Measurements from ENCODE around the gene HECW1. TPM values are rescaled to one million over a fixed set of nuclear protein-coding genes. Genes with fewer than 3 reads are reported as not detected.

HECW1 gene
- total RNA-seq, 1 donor from 2014 or later, result not detected

DNA sequence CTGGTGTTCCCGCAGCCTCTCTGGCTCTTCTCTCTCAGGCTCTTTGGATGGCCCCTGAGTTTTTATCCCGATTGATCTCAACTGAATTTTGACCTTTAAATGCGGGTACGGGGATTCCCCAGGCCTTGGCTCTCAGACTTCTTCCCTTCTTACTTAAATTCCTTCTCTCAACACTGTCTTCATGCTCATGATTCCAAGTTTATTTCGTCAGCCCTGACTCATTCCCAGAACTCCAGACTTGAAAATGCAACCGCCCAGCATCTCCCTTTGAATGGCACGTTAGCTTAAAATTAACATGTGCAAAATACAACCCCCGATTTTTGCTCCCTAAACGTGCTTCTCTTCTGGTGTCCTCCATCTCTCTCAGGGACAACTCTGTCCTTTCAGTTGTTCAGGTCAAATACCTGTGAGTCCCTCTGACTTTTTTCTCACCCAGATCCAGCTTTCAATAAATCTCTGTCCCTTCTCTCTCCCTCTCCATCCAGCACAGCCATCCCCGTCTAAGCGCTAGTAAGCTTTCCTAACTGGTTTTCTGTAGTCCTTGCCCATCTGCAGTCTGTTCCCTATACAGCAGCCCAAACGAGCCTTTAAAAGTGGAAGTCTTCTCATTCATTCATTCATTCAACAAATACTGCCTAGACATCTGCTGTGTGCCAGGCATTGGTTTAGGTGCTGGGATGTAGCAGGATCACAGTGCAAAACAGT lies 7.1 kb downstream of the HECW1 start:
- Mint-ChIP-seq H3K9me3 (no peaks in the 10 kb centered on the region), H3K27me3 (peaks cover 28% of the 10 kb centered on the region), H3K36me3 (ENCODE audit: low read depth) (no peaks in the 10 kb centered on the region), H3K27ac (no peak overlapping the region), H3K4me1 (no peaks in the 10 kb centered on the region), H3K4me3 (no peak overlapping the region)
- TF ChIP-seq, protein P1, sequence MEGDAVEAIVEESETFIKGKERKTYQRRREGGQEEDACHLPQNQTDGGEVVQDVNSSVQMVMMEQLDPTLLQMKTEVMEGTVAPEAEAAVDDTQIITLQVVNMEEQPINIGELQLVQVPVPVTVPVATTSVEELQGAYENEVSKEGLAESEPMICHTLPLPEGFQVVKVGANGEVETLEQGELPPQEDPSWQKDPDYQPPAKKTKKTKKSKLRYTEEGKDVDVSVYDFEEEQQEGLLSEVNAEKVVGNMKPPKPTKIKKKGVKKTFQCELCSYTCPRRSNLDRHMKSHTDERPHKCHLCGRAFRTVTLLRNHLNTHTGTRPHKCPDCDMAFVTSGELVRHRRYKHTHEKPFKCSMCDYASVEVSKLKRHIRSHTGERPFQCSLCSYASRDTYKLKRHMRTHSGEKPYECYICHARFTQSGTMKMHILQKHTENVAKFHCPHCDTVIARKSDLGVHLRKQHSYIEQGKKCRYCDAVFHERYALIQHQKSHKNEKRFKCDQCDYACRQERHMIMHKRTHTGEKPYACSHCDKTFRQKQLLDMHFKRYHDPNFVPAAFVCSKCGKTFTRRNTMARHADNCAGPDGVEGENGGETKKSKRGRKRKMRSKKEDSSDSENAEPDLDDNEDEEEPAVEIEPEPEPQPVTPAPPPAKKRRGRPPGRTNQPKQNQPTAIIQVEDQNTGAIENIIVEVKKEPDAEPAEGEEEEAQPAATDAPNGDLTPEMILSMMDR (IDR thresholded peaks at IDR 0.05), result no peak
- POLR2A ChIA-PET, result no interaction called here
- intact Hi-C loops (cut with micrococcal nuclease), result no loop called here
- ATAC-seq (ENCODE audit: low read depth), result no peak
- no peak for DNase-seq
- CTCF ChIA-PET, result no interaction called here

DNA sequence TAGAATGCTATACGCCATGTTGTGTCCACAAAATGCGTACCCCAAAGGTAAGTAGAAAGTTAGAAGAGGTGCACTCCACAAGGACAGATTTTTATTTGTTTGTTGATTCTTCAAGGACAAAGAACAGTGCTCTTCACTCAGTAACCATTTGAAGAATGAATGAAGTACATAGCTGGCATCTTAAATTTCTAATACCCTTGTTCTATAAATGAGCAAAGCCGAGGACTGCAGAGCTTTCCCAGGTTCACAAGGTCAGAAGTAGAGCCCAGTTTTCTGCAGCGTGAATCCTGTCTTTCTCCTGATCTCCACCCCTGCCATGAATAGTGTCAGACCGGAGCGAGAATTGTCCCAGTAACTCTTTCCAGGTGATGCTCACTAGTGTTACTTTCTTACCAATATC lies 9.5 kb downstream of the HECW1 start:
- intact Hi-C loops (cut with micrococcal nuclease), result no loop called here
- no peak overlapping the region for H3K27ac Mint-ChIP-seq
- DNase-seq, result no peak
- CTCF ChIA-PET, result no interaction called here
- peaks cover 16% of the 10 kb centered on the region for H3K27me3 Mint-ChIP-seq
- POLR2A ChIA-PET, result no interaction called here
- TF ChIP-seq, protein P1 (IDR thresholded peaks at IDR 0.05), result no peak
- H3K9me3 Mint-ChIP-seq, result no peaks in the 10 kb centered on the region
- ATAC-seq (ENCODE audit: low read depth), result no peak
- H3K4me1 Mint-ChIP-seq, result no peaks in the 10 kb centered on the region
- no peaks in the 10 kb centered on the region for H3K36me3 Mint-ChIP-seq (ENCODE audit: low read depth)
- H3K4me3 Mint-ChIP-seq, result no peak overlapping the region

DNA sequence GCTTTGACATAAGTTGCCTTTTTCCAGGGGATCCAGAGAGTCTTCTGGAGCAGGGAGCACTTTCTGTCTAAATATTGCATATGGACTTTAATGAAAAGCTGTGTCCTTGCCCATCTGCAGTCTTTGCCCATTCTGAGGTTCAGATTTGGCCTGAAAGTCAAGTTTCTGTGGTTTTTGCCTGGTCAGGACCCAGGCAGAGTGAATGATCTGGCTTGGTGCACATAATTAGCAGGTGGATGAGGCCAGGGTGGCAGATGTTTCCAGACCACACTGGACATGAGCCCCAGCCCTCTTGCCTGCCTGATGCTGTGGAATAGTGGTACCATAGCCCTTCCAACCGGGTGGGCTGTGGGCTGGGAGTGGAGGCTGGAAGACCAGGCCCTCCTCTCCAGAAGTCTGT lies 11.0 kb downstream of the HECW1 start:
- TF ChIP-seq, protein P1 (IDR thresholded peaks at IDR 0.05), result no peak
- H3K27ac Mint-ChIP-seq, result no peak overlapping the region
- DNase-seq (no peak), ATAC-seq (ENCODE audit: low read depth) (no peak)
- no peak overlapping the region for H3K4me3 Mint-ChIP-seq
- CTCF ChIA-PET, result no interaction called here
- no peaks in the 10 kb centered on the region for H3K4me1 Mint-ChIP-seq
- H3K27me3 Mint-ChIP-seq, result peaks cover 7% of the 10 kb centered on the region
- POLR2A ChIA-PET, result no interaction called here
- H3K9me3 Mint-ChIP-seq, result no peaks in the 10 kb centered on the region
- intact Hi-C loops (cut with micrococcal nuclease), result no loop called here
- H3K36me3 Mint-ChIP-seq (ENCODE audit: low read depth), result no peaks in the 10 kb centered on the region

DNA sequence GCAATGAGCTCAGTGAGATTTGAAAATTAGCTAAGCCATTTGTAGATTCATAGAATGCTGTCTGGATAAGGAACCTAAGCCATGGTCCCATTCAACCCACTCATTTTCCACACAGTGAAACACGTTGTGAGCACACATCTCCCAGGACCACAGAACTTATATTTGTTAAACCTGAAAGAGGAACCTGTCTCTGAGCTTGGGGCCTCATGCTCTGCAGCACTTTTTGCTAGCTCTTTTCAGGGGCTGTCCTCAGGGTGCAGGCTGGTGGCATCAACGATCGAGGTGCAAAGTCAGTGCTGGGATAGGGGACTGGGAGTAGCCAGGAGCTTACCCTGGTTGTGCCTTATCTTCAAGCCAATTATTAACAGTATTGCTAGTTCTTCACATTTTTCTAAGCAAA lies 11.9 kb downstream of the HECW1 start:
- Mint-ChIP-seq H3K4me3 (no peak overlapping the region), H3K9me3 (no peaks in the 10 kb centered on the region), H3K27me3 (peaks cover 7% of the 10 kb centered on the region), H3K27ac (no peak overlapping the region), H3K4me1 (no peaks in the 10 kb centered on the region), H3K36me3 (ENCODE audit: low read depth) (no peaks in the 10 kb centered on the region)
- intact Hi-C loops (cut with micrococcal nuclease), result no loop called here
- CTCF ChIA-PET, result no interaction called here
- POLR2A ChIA-PET, result no interaction called here
- ATAC-seq (ENCODE audit: low read depth) (no peak), DNase-seq (no peak)
- TF ChIP-seq, protein P1 (IDR thresholded peaks at IDR 0.05), result no peak

DNA sequence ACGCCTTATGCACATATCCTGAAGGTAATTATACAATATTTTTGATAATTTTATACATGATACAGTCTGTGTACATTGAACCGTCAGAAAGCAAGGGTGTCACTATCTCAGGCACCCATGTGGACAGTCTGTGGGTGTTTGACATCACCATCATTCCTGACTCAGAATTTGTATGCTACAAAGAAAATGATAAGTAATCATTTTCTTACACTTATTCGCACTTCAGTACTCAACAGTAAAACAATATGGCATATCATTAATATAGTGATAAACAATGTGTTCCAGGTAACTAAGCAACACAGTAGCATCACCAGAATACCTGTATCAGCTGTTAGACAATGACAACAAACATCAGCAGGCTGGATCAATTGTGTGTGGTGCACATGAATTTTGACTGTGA lies 17.9 kb downstream of the HECW1 start:
- DNase-seq (no peak), ATAC-seq (ENCODE audit: low read depth) (no peak)
- no peak overlapping the region for H3K27ac Mint-ChIP-seq
- POLR2A ChIA-PET, result no interaction called here
- no peaks in the 10 kb centered on the region for H3K4me1 Mint-ChIP-seq
- TF ChIP-seq, protein P1 (IDR thresholded peaks at IDR 0.05), result no peak
- H3K36me3 Mint-ChIP-seq (ENCODE audit: low read depth), result no peaks in the 10 kb centered on the region
- no peaks in the 10 kb centered on the region for H3K9me3 Mint-ChIP-seq
- no peak overlapping the region for H3K4me3 Mint-ChIP-seq
- CTCF ChIA-PET, result no interaction called here
- intact Hi-C loops (cut with micrococcal nuclease), result no loop called here
- H3K27me3 Mint-ChIP-seq, result peaks cover 2% of the 10 kb centered on the region
